Activated B cell treated with CpG ODN at 0.5 μM for 24 hours (primary cell): Measurements from ENCODE around the gene NRXN2. TPM values are rescaled to one million over a fixed set of nuclear protein-coding genes. Genes with fewer than 3 reads are reported as not detected.

ENCODE experiments used
- ATAC-seq: fragments of 200-7000 bp; cut with Tn5 transposase; one replicate; pipeline ENCODE4 v1.10.0; 2021; ENCODE audit warnings: low read depth, mild to moderate bottlenecking, moderate library complexity
- CTCF ChIA-PET: fragments of 350-600 bp; sonication (Branson Sonifier 250); formaldehyde crosslinking; loops from one replicate; lab custom pipeline; 2021; ENCODE audit warnings: antibody characterized with exemption; lab: Charles Lee
- POLR2A ChIA-PET: fragments of 350-600 bp; sonication (Branson Sonifier 250); formaldehyde crosslinking; loops from one replicate; lab custom pipeline; 2021; ENCODE audit warnings: antibody characterized with exemption; lab: Charles Lee
- DNase-seq: peaks from one replicate; pipeline ENCODE4 v3.0.0; 2022
- H3K27ac Mint-ChIP-seq: one replicate; pipeline ENCODE4 v1.8.0; 2020; ENCODE audit warnings: mixed read lengths
- H3K27me3 Mint-ChIP-seq: one replicate; pipeline ENCODE4 v1.8.0; 2021; ENCODE audit warnings: mixed read lengths
- H3K36me3 Mint-ChIP-seq: one replicate; pipeline ENCODE4 v1.8.0; 2021; ENCODE audit warnings: low read depth, mixed read lengths
- H3K4me1 Mint-ChIP-seq: one replicate; pipeline ENCODE4 v1.8.0; 2021; ENCODE audit warnings: mixed read lengths
- H3K4me3 Mint-ChIP-seq: one replicate; pipeline ENCODE4 v1.8.0; 2020; ENCODE audit warnings: mild to moderate bottlenecking, mixed read lengths
- H3K9me3 Mint-ChIP-seq: one replicate; pipeline ENCODE4 v1.8.0; 2020; ENCODE audit warnings: mixed read lengths
- CTCF ChIP-seq: fragments of 200-600 bp; IDR thresholded peaks from one replicate; pipeline ENCODE4 v1.8.0; 2022; ENCODE audit warnings: antibody characterized with exemption, mild to moderate bottlenecking
- intact Hi-C: fragments of 100-400 bp; cut with micrococcal nuclease; formaldehyde crosslinking; loops from one replicate; pipeline ENCODE4 v1.15.1; 2024
- total RNA-seq: library from RNA; stranded (reverse); gene quantifications from 2 replicates; pipeline ENCODE4 v1.2.3, GENCODE V29; 2022

Gene NRXN2
- total RNA-seq, 1 donor from 2014 or later, result 0.73 TPM

DNA sequence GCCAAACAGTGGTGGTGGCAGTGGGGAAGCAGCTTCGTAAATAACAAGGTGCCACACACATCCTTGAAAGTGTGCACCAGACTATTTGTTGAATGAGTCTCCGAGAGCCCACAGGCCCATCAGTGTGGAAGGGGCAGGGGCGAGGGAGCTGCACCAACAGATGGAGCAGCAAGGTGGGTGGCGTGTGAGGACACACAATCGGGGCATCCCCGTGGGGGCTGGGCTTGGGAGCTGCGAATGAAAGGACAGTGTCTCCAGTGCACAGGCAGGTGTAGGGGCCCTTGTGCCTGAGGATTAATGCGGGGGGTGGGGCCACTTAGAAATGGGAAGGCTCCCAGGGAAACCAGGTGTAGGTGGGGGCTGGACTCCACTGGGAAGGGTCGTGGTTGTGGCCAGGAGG is 2.8 kb downstream of the NRXN2 start:
- CTCF ChIA-PET, result interaction anchor here (1.5 kb wide), 1 partner anchor 32 kb away, joined by 6 read pairs; no protein-coding TSS in a partner anchor
- peaks cover 54% of the 10 kb centered on the region for H3K27me3 Mint-ChIP-seq
- H3K4me1 Mint-ChIP-seq, result peaks cover 17% of the 10 kb centered on the region
- no peaks in the 10 kb centered on the region for H3K9me3 Mint-ChIP-seq
- H3K36me3 Mint-ChIP-seq, result no peaks in the 10 kb centered on the region
- H3K4me3 Mint-ChIP-seq, result no peak overlapping the region
- no peak overlapping the region for H3K27ac Mint-ChIP-seq
- ATAC-seq (no peak), DNase-seq (no peak)
- no peak for TF ChIP-seq CTCF
- intact Hi-C loops, result no loop called here
- POLR2A ChIA-PET, result interaction anchor here (1.8 kb wide), 1 partner anchor 23 kb away, joined by 5 read pairs; no protein-coding TSS in a partner anchor

DNA sequence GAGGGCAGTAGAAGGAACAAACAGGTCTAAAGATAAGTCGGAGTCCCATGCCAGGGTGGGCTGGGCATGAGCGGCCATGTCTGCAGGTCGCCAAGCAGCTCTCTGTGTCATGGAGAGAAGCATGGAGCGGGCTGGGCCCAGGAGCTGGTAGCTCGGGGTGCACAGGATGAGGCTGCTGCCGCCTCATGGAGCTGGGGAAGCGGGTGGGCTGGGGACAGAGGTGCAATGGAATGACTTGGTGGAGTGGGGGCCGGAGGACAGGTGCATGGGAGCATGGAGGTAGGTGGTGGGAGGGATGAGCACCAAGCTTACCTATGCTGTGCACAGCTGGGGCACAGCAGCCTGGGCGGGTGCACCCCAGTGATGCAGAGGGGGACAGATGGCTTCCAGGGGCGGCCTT is 3.6 kb downstream of the NRXN2 start:
- H3K27me3 Mint-ChIP-seq, result peaks cover 62% of the 10 kb centered on the region

DNA sequence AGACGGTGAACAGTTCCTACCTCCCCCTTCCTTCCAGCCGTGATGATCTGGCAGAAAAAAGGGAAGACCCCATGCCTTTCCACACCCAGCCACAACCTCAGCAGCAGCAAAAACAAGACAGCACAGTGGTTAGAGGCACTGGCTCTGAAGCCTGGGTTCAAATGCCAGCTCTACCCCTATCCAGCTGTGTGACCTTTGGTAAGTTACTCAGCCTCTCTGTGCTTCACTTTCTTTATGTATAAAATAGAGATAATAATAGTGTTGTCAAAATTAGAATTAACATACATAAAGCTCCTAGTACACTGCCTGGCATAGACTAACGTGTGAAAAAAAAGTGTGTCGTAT is 4.2 kb downstream of the NRXN2 start:
- POLR2A ChIA-PET, result interaction anchor here (0.8 kb wide), 1 partner anchor 24 kb away, joined by 3 read pairs; no protein-coding TSS in a partner anchor

More for the DNA sequence above, 3.6 kb downstream of the NRXN2 start:
- H3K36me3 Mint-ChIP-seq, result no peaks in the 10 kb centered on the region
- H3K9me3 Mint-ChIP-seq, result no peaks in the 10 kb centered on the region
- H3K4me3 Mint-ChIP-seq, result no peak overlapping the region
- DNase-seq, result no peak
- H3K27ac Mint-ChIP-seq, result no peak overlapping the region
- ATAC-seq, result no peak
- no peak for TF ChIP-seq CTCF
- intact Hi-C loops, result no loop called here
- H3K4me1 Mint-ChIP-seq, result peaks cover 17% of the 10 kb centered on the region
- ChIA-PET POLR2A (interaction anchor here (0.5 to 0.8 kb wide), 2 partner anchors 15 to 23 kb away, joined by 3 to 4 read pairs; no protein-coding TSS in a partner anchor), CTCF (interaction anchor here (1.5 to 1.7 kb wide), 2 partner anchors 15 to 31 kb away, joined by 4 to 6 read pairs; no protein-coding TSS in a partner anchor)

GRCh38 chr11:64718084-64718779 is 4.8 kb downstream of the NRXN2 start:
- DNase-seq (no peak), ATAC-seq (no peak)
- intact Hi-C loops, result no loop called here
- Mint-ChIP-seq H3K27ac (no peak overlapping the region), H3K4me3 (no peak overlapping the region), H3K4me1 (peaks cover 13% of the 10 kb centered on the region), H3K9me3 (no peaks in the 10 kb centered on the region), H3K27me3 (peaks cover 69% of the 10 kb centered on the region), H3K36me3 (no peaks in the 10 kb centered on the region)
- ChIA-PET CTCF (interaction anchor here (1.7 kb wide), 1 partner anchor 14 kb away, joined by 4 read pairs; no protein-coding TSS in a partner anchor), POLR2A (no interaction called here)
- TF ChIP-seq CTCF, result no peak

More for the DNA sequence above, 4.2 kb downstream of the NRXN2 start:
- no peaks in the 10 kb centered on the region for H3K36me3 Mint-ChIP-seq
- DNase-seq (no peak), ATAC-seq (no peak)
- peaks cover 68% of the 10 kb centered on the region for H3K27me3 Mint-ChIP-seq
- H3K9me3 Mint-ChIP-seq, result no peaks in the 10 kb centered on the region
- H3K4me3 Mint-ChIP-seq, result no peak overlapping the region
- no peak overlapping the region for H3K27ac Mint-ChIP-seq
- intact Hi-C loops, result no loop called here
- CTCF ChIA-PET, result interaction anchor here (1.7 kb wide), 1 partner anchor 14 kb away, joined by 4 read pairs; no protein-coding TSS in a partner anchor
- TF ChIP-seq CTCF, result no peak
- H3K4me1 Mint-ChIP-seq, result peaks cover 15% of the 10 kb centered on the region

- ATAC-seq (no peak), DNase-seq (no peak)
- no peak overlapping the region for H3K27ac Mint-ChIP-seq
- POLR2A ChIA-PET, result interaction anchor here (0.6 kb wide), 1 partner anchor 254 kb away, joined by 4 read pairs; no protein-coding TSS in a partner anchor
- CTCF ChIA-PET, result interaction anchor here (0.7 kb wide), 1 partner anchor 29 kb away, joined by 4 read pairs; no protein-coding TSS in a partner anchor
- no peaks in the 10 kb centered on the region for H3K9me3 Mint-ChIP-seq
- no peaks in the 10 kb centered on the region for H3K36me3 Mint-ChIP-seq
- no peak for TF ChIP-seq CTCF
- H3K4me3 Mint-ChIP-seq, result no peak overlapping the region
- peaks cover 70% of the 10 kb centered on the region for H3K27me3 Mint-ChIP-seq
- peaks cover 16% of the 10 kb centered on the region for H3K4me1 Mint-ChIP-seq
- intact Hi-C loops, result no loop called here
Measured at GRCh38 chr11:64717268-64717578, 5.8 kb downstream of the NRXN2 start.
